HG02571 (cell line): ENCODE results near the gene TNN.
"Not testable (repeated sequence)": the region's sequence is repeated elsewhere in the genome, so short reads cannot be mapped to it uniquely, and the experiment has no call there.

ENCODE experiments used
- ATAC-seq: cut with Tn5 transposase; IDR thresholded peaks from one replicate; pipeline ENCODE4 v1.9.1; 2021; ENCODE audit warnings: mild to moderate bottlenecking, moderate library complexity; ENCODE audit not compliant: unreplicated experiment

Gene TNN

GRCh38 chr1:175067362-175068106 lies at the start of gene TNN:
TSS of gene TNN (plus strand) at chr1:175067833. CDS start at chr1:175077419, 9,586 bp downstream.
- no peak for ATAC-seq

GRCh38 chr1:175019524-175019923 lies 48.1 kb upstream of the TNN start:
- no peak for ATAC-seq

- ATAC-seq: peak; percentile 83
Measured at GRCh38 chr1:175023043-175023921, 44.4 kb upstream of the TNN start, which contains the start of gene MRPS14. TSS of gene MRPS14 (minus strand) at chr1:175023425. CDS start at chr1:175023408, 17 bp downstream.

- ATAC-seq: not testable (repeated sequence)
Measured at GRCh38 chr1:175023922-175024242, 43.8 kb upstream of the TNN start.

- ATAC-seq: no peak
Measured at GRCh38 chr1:175024773-175025172, 42.9 kb upstream of the TNN start.

- no peak for ATAC-seq
Measured at GRCh38 chr1:175033953-175034352, 33.7 kb upstream of the TNN start.

- ATAC-seq: no peak
Measured at GRCh38 chr1:175034775-175035174, 32.9 kb upstream of the TNN start.

- ATAC-seq: no peak
Measured at GRCh38 chr1:175035865-175036264, 31.8 kb upstream of the TNN start.

- ATAC-seq: no peak
Measured at GRCh38 chr1:175036476-175036875, 31.2 kb upstream of the TNN start.

GRCh38 chr1:175037416-175037815 lies 30.2 kb upstream of the TNN start:
- no peak for ATAC-seq

- ATAC-seq: no peak
Measured at GRCh38 chr1:175040324-175040879, 27.2 kb upstream of the TNN start.

GRCh38 chr1:175042650-175043049 lies 25.0 kb upstream of the TNN start:
- no peak for ATAC-seq

- ATAC-seq: no peak
Measured at GRCh38 chr1:175043824-175044223, 23.8 kb upstream of the TNN start.

GRCh38 chr1:175044591-175044990 lies 23.0 kb upstream of the TNN start:
- not testable (repeated sequence) for ATAC-seq

GRCh38 chr1:175045097-175045496 lies 22.5 kb upstream of the TNN start:
- no peak for ATAC-seq

- ATAC-seq: no peak
Measured at GRCh38 chr1:175045519-175045918, 22.1 kb upstream of the TNN start.

GRCh38 chr1:175050992-175051391 lies 16.6 kb upstream of the TNN start:
- ATAC-seq: no peak

- ATAC-seq: no peak
Measured at GRCh38 chr1:175054736-175055135, 12.9 kb upstream of the TNN start.

- ATAC-seq: no peak
Measured at GRCh38 chr1:175062339-175062738, 5.3 kb upstream of the TNN start.

GRCh38 chr1:175062858-175063257 lies 4.8 kb upstream of the TNN start:
- ATAC-seq: no peak

GRCh38 chr1:175070818-175071217 lies 3.2 kb downstream of the TNN start:
- no peak for ATAC-seq
